D721Med (cell line): ENCODE results near the gene ABI3BP.

Experiments used
- DNase-seq: peaks from one replicate; pipeline ENCODE4 v3.0.0; 2011; ENCODE audit warnings: low spot score; ENCODE audit not compliant: insufficient read length
- FAIRE-seq: peaks from 2 replicates; lab custom pipeline; 2011; peaks lifted over from hg19 to GRCh38; lab: Jason Lieb, UNC
- TF ChIP-seq, protein P1 (sequence below): IDR thresholded peaks from 2 replicates; pipeline ENCODE4 v1.5.1; 2012; ENCODE audit warnings: mild to moderate bottlenecking, control low read depth; ENCODE audit not compliant: insufficient read depth; ENCODE audit errors: missing control alignments

ABI3BP gene, protein sequence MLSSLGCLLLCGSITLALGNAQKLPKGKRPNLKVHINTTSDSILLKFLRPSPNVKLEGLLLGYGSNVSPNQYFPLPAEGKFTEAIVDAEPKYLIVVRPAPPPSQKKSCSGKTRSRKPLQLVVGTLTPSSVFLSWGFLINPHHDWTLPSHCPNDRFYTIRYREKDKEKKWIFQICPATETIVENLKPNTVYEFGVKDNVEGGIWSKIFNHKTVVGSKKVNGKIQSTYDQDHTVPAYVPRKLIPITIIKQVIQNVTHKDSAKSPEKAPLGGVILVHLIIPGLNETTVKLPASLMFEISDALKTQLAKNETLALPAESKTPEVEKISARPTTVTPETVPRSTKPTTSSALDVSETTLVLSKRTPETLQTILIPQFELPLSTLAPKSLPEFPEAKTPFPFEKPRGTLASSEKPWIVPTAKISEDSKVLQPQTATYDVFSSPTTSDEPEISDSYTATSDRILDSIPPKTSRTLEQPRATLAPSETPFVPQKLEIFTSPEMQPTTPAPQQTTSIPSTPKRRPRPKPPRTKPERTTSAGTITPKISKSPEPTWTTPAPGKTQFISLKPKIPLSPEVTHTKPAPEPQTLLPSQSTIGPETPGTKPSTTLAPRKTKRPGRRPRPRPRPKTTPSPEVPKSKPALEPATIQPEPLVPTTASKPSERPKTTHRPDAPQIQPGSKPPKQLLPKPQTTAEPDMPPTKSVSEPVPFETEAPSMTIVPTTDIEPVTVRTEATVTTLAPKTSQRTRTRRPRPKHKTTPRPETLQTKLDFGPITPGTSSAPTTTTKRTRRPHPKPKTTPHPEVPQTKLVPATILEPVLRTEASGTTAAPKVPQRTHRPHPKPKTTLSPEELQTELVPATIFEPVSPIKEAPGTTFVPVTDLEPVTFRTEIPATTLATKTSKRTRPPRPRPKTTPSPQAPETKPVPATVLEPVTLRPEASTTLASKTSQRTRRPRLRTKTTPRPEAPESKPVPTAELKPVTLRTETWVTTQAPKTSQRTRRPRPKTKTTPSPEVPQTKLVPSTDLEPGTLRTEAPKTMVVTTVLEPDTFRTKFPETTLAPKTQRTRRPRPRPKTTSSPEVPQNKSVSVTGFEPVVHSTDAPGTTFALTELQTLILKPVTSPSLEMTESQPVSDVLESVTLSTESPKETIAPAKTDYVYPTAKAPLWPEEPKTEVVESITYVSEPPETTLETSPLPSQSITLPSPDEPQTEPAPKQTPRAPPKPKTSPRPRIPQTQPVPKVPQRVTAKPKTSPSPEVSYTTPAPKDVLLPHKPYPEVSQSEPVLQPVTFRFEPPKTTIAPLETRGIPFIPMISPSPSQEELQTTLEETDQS (N-terminal part only)

DNA sequence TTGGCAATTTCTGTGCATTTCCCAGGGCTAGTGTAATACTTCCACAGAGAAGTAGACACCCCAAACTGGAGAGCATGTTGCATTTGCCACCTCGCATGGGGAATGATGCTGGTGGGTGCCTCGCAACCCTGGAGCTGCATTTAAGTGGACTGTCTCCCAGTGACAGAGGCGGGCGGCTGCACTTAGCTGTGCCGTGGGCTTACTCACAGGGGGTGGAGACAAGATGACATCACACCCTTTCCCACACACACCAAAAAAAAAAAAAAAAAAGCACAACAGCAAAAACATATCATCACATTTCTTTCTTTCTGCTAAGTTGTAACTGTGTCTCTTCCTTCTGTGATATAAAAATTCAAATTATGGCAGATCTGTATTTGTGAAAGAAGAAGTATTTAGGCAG lies at the start of gene ABI3BP:
ABI3BP (minus strand) TSS at position 113 of the 400 bp plus-strand sequence; CDS start at position 76, 37 bp downstream.
- DNase-seq (no peak), FAIRE-seq (no peak)
- TF ChIP-seq, protein P1, sequence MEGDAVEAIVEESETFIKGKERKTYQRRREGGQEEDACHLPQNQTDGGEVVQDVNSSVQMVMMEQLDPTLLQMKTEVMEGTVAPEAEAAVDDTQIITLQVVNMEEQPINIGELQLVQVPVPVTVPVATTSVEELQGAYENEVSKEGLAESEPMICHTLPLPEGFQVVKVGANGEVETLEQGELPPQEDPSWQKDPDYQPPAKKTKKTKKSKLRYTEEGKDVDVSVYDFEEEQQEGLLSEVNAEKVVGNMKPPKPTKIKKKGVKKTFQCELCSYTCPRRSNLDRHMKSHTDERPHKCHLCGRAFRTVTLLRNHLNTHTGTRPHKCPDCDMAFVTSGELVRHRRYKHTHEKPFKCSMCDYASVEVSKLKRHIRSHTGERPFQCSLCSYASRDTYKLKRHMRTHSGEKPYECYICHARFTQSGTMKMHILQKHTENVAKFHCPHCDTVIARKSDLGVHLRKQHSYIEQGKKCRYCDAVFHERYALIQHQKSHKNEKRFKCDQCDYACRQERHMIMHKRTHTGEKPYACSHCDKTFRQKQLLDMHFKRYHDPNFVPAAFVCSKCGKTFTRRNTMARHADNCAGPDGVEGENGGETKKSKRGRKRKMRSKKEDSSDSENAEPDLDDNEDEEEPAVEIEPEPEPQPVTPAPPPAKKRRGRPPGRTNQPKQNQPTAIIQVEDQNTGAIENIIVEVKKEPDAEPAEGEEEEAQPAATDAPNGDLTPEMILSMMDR: no peak

DNA sequence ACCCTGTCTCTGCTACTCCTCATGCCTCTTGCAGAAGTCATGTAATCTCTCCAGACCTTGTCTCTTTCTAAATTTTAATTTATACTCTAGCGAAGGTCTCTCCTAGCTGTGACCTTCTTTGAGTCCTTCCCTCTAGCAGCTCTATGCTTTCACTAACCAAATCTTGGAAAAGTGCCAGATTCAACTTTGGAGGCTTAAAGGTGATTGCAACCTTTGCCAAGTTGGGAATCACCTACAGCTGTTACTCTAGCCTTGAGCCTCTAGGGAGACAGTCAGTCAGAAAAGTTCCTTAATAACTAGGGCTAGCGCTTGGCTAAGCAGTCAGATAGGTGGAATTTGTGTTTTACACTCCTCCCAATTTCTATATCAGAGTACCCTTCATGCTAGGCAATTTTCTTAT lies 46.1 kb upstream of the ABI3BP start:
- DNase-seq (no peak), FAIRE-seq (no peak)
- TF ChIP-seq, protein P1: no peak

DNA sequence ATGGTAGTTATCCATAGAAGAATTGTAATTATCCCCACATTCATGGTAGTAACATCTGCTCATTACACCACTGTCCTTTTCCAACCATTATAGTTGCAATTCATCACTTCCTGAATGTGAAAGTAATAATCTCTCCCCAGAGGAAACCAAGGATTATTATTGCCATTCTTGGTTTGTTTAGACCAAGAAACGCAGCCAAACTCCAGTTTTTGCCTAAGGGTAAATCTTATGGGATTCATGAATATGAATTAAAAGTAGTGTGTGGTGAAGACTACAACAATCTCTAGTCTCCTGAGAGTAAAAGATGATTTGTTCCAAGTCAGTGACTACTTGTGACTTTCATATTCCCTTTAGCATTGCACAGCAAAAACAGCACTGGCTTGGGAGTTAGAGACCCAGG lies 45.7 kb upstream of the ABI3BP start:
- DNase-seq (no peak), FAIRE-seq (no peak)
- TF ChIP-seq, protein P1: no peak

DNA sequence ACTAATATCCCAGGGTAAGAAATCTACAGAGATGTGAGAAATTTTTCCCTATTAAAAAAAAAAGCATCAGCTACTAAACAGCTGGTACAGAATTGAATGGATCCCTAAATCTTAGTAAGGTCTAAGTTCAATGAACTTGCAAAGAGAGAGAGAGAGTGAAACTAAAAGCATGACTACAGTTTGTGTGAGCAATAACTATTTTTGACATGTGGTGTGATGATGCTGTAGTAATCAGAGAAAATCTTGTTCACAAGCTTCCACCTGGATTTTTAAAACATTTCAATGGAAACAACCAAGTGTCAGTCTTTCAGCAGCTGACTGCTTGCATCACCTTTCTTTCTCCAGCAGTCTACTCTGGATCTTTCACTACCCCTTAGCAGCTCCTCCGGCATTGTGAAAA lies 45.2 kb upstream of the ABI3BP start:
- FAIRE-seq (no peak), DNase-seq (no peak)
- TF ChIP-seq, protein P1: no peak

DNA sequence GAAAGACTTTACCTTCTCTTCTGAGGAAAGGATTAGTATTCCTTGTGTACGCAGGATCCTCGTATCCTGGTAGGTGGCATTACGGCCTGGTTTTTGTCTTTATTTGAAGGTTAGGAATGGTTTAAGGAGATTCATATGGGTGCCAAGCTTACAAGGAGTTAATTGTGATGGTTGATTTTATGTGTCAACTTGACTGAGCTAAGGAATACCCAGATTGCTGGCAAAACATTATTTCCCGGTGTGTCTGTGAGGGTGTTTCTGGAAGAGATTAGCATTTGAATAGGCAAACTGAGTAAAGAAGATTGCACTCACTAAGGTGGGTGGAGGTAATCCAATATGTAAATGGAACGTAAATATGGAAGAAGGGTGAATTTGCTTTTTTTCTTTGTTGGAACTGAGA lies 44.4 kb upstream of the ABI3BP start:
- no peak for DNase-seq
- TF ChIP-seq, protein P1: no peak
- no peak for FAIRE-seq

DNA sequence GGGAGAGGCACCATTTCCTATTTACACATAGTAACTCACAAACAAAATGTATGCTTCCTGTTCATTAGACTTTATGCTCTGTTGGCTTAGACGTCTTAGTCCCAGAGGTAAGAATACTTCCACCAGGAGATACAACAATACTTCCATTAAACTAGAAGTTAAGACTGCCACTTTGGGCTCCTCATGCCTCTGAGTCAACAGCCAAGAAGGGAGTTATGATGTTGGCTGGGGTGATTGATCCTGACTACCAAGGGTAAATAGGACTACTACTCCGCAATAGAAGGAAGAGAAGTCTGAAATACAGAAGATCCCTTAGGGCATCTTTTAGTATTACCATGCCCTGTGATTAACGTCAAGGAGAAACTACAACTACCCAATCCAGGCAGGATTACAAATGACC lies 43.5 kb upstream of the ABI3BP start:
- FAIRE-seq: no peak
- no peak for DNase-seq
- TF ChIP-seq, protein P1: no peak
